Stimulated activated CD4-positive, alpha-beta T cell treated with anti-CD3 and anti-CD28 coated beads, Interleukin-1b, Interleukin-23, amount 100 ng/mL, for 1 hour (primary cell): ENCODE measurements around the gene NEK10.
"Not testable (repeated sequence)": the region's sequence is repeated elsewhere in the genome, so short reads cannot be mapped to it uniquely, and the experiment has no call there.

ENCODE experiments used
- DNase-seq, 2 donors: peaks; one replicate each; pipeline ENCODE4 v3.0.0-alpha.2; 2020; ENCODE audit warnings: low read depth in 2 of 2

The NEK10 gene

DNA sequence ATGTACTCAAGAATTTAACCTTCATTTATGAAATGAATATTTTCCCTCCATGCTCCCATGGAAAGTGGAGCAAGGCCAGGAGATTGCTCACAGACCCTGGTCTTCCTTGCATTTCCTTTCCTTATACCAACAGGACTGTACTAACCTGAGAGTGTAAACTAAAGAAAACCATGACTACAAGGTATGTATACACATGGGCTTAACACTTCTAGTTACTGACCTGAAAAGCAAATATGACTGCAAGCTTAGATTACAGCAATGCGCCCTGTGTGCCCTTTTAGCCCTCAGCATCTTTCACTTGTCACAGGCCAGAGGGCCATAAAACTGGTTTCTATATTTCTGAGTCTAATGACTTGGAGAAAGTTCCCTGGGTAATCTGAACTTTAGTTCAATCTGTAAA is 52.1 kb downstream of the NEK10 start:
- no peak for DNase-seq

DNA sequence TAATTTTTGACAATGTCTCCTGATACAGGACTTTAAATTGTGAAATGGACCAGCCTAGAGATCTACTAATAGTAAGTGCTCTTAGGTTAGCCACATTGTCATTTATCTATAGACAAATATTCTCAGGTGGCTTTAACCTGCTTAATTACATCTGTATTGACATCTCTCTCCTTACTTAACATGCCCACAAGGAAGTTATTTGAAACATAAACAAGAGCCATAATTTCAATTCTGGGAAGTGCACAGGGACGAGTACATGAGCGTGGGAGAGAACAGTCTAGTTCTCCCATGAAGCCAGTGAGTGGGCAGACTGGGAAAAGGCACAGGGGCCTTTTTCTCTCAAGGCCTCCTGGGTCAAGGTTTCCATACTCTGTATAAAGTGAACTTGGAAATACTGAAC is 54.2 kb downstream of the NEK10 start:
- no peak for DNase-seq

DNA sequence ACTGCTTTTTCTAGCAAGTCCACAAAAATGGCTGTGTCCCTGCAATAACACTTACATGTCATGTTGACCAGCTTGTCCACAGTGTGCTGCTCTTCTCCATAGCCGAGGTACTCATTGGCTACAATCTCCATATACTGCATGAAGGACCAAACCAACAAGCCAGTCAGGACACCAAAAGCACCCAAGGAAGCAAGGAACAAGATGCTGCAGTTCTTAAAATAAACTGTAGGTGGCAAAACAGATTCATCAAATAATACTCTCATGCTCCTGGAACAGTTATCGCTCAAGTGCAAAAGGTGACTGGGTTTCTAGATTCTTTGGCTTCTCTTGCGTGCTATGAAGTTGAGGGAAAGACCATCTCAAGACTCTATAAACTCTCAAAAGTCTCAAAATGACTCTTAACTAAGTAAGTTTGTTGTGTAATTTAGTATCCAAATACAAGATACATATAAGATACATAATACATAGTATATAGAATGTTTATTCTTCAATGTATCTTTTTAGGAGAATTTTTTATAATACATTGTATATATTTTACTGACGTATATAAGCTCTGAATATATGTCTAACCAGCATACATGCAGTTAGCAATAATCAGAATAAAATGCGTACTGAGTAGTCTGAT is 57.0 kb downstream of the NEK10 start:
- DNase-seq = no peak

DNA sequence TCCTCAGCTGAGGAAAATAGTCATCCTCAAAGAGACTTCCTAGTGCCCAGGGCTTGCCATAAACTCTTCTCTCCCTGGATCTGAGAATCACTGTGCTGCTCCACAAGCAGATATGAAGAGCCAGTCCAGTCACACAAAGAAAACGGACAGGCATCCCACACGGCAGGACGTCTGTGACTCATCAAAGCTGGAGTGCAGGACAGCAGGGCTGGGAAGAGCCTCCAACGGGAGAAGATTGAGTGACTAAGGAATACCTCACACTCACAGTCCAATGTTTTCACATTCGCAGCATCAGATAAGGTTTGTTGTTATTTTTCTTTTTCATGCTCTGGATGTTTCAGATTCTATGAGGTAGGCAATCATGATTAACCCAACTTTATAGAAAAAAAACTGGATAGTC is 57.8 kb downstream of the NEK10 start:
- no peak for DNase-seq

DNA sequence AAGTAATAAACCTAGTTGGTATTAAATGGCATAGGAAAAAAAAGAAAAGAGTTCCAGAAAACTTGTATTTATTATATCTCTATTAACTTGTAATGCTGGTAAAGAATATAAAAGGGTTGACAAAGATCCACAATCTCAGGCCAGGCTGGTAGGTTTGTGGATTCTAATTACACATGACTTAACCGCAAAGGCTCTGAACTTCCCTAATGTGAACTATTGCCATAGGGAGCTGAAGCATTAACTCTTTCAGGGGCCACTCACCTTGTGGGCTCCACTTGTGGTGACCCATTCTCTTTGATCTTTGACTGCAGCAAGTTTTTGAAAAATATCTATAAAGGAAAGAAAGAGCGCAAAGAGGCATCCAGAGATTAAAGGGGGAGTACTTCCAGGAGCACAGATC is 58.5 kb downstream of the NEK10 start:
- DNase-seq = no peak

DNA sequence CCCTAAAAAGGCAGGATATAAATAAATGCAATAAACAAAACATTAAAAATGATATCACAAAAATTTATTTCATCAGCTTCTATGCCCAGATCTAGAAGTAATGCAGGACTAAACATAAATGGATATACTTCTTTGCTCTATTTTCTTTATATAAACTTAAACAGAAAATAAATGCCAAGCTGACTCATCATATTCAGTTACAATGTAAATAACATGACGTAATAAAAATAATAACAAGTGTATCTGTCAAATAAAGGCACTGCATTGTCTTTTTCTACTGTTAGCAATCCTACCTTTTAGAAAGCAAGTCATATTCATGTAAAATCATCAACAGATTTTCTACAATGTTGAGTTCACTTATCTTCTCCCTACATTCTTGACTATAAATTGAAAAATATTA is 61.6 kb downstream of the NEK10 start:
- DNase-seq = no peak

DNA sequence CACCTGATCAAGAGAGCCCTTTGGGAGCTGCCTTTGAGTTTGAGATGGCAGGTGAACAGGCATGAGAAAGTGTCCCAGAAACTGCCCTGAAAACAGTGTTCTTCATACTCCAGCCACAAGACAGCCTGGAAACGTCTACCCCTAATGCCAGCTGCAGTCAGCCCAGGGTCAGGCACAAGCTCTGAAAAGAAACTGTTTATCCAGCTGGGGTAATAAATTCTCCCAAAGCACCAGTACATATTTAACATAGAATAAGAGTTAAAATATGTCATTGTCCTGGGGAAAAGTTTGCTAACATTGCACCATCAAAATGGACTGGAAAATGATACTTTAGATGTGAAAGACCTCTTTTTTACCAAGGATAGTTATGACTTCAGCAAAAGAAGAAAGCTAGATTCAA is 66.3 kb downstream of the NEK10 start:
- no peak for DNase-seq

DNA sequence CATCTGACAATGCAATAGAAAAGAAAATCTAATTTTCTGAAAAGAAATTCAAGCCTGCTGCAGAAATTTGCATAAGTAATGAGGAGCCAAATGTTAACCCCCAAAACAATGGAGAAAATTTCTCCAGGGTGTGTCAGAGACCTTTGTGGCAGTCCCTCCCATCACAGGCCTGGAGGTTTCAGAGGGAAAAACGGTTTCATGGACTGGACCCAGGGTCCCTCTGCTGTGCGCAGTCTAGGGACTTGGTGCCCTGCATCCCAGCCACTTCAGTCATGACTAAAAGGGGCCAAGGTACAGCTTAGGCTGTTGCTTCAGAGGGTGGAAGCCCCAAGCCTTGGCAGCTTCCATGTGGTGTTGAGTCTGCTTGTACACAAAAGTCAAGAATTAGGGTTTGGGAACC is 70.2 kb downstream of the NEK10 start:
- DNase-seq = not testable (repeated sequence)

DNA sequence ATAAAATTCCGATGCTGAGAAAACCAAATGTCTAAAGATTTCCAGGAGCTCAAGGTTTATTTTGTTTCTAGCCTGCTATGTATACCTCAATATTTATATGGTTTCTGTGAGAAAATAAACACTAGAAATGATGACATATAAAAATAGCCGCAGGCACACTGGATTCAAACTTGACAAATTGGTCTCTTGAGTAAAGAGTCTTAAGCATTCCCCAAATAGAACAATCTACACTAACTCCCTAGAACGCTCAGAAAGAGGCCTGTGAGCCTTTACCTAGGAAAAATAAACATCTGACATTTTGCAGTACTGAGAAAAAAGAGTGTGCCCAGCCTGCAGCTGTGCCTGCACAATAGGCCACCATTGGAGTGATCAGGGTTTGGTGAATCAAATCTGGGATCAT is 75.2 kb downstream of the NEK10 start:
- no peak for DNase-seq

DNA sequence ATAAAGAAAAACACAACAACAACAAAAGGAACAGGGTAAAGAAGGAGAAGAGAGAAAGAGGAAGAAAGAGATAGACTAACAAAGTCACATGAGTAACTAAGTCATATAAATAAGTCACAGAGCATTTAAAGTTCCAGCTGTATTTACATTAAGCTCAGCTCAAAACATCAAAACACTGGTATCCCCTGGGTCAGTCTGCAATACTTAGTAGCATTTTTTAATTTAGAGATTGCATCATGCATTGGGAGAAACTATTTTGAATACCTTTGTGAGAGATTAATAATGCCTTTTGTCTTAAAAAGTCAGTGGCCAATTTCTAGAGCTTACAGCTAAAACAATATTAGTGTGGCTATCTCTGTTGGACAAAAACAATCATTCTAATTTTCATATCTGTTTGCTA is 78.4 kb downstream of the NEK10 start:
- DNase-seq = no peak

DNA sequence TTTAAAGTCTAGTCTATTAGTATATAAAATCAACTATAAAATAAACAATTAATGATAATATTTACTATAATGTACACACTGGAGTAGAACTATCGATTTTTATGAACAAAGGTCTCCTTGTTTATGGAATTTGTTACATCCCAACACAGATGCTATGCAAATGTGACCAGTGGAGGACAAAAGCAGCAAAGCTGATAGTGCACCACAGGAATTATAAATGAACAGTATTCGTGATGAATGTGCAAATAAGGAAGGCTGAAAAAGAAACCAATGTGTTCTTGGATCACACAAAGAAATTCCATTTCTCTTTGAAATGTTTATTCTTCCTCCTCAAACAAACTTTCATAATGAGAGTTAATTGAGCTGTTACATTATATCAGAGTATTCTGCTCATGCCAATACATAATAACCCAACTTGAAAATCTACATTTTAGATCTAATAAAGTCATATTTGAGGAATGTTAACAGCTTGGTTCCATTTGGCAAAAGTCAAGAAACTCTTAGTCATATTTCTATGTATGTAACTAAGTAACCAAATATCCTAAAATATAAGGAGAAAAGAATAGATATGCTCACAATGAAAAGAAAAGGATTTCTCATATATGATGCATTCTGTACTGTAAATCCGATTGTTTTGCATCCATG is 79.3 kb downstream of the NEK10 start:
- DNase-seq = no peak

DNA sequence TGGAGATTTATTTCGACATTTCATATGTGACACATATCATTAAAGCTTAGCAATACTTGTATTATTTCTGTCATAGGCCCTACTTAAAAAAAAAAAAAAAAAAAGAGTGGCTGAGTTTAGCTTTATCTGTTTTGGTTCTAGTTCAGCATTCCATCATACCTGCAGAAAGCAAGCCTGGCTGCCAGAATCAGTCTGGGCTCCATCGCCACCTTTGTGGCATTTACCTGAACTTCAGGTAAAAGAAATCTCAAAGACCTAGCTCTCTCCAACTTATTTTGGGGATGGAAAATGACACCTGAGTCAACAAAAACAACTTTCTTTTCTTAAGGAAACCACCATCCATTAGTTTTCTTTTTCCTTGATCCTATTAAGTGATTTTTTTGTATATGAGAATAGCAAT is 82.1 kb downstream of the NEK10 start:
- no peak for DNase-seq

DNA sequence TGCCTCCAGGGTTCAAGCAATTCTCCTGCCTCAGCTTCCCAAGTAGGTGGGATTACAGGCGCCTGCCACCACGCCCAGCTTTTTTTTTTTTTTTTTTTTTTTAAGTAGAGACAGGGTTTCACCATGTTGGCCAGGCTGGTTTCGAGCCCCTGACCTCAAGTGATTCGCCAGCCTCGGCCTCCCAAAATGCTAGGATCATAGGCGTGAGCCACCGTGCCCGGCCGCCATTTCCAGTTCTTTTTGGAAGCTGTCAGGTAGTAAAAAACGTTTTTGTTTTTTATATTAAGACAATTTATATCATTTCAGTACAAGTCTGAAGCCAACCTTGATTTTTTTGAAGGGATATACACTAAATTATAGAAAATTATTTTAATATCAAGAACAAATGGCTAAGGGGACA is 82.7 kb downstream of the NEK10 start:
- DNase-seq = not testable (repeated sequence)

DNA sequence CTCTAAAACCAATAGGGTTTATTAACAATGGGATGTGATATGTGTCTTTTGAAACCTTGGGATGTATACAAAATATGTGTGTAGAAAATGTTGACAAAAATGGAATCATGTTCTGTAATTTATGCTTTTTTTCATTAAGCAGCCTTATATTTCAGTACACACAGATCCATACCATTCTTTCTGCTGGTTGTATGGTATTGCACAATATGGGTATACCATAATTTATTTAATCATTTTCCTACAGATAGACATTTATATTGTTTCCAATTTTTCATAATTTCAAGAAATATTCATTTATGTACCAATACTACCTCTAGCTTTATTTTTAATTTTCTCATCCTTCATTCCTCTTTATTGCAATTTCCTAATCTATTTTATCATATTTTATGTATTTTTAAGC is 83.5 kb downstream of the NEK10 start:
- DNase-seq = no peak

DNA sequence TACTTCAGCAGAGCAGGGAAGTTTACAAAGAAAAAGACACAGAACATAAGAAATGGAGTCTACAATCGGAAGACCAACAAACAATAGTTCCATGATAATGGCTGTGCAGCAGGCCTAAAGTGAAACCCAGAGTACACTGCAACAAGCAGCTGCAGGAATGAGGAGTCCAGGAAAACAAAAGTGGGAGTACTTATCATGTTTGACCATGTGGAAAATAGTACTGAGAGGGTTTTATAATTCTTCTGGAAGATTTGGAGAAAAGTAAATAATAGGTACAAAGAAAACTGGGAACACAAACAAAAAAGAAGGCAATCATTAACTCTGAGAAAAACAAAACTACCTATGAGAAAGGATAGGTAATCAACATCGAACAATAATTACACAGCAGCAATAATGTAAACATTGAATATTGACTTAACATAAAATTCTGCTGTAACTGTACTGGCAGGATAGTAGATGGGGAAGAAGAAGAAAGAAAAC is 87.5 kb downstream of the NEK10 start:
- no peak for DNase-seq

DNA sequence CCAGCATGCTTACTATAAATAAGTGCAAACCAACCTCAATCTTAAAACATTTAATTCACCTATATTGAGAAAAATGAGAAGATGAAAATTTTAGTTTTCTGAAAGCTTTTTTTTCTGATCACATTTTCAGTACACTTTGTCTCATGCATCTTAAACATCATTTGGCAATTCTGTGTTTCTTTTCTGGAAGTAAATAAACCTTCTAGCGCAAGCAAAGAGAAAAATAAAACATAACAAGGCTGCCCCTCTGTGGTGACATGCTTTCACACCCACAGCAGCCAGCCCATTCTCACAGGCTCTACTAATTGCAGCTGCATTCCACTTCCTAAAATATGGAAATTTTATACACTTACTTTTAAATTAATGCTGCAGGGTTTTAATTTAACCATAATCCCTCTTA is 90.1 kb downstream of the NEK10 start:
- no peak for DNase-seq

DNA sequence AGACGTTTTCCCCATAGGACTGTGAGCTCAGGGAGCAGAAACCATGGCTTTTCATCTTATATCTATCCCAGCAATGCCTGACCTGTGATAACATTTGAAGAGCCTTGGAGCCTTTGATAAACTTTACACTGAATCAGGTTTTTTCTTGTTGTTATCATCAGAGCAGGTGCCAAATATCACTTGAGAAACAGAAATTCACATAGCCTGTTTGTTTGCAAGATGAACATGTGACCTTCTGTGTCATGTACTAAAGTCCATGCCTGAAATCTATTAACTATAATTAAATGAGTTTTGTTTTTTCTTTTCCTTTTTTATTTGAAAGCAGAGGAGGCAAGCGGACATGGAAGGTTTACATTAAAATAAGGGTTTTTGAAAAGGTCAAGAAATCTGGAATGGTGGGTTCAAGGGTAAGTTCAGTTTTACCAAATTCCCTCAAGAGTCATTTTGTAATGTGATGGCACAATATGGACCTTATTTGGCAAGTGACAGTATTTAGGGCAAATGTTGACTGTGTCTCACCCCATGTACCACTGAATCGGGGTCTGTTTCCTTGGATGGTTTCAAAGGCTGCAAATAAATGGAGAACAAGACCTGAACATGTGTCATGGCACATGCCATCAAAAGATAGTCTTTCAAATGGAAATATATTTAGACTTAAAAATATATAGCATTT is 90.7 kb downstream of the NEK10 start:
- no peak for DNase-seq

DNA sequence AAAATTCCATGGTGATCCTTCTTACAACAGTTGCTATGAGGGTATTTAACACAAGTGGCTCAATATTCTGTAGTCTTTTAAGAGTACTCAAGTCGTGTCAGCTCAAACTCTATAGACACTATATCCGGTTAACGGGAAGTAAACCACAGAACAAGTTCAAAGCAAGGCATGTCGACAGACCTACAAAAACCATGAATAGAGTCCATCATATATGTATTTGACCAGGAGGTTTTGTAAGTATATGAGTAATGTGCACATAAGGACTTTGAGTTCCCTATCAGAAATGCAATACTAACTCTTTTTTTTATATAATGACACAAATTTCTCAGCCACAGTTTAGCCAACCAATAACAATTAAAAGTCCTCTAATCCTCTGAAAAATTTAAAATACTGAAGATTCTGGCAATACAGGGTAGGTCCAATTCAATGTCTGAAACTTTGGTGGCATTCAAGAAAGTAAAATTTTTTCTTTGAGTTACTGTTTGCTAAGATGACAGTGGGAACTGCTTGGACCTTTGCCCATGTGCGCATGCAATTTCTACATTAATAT is 93.7 kb downstream of the NEK10 start:
- no peak for DNase-seq

DNA sequence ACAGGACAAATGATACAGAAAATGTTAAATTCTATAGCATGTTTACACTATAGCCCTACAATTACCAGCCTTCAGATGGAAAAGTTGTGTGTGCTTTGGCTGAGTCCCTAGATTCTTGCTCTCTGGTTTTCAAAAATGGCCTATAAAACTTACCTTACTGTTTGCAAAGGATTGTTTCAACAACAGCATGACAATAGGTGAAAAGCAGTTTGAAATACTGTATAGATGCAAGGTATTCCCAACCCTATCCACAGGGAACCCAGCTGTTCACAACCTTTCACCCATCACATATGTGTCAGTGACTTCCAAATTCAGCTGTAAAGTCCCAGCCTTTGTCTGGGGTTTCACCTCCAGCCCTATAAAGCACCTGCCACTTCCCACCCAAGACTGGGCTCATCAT is 97.3 kb downstream of the NEK10 start:
- DNase-seq = no peak

DNA sequence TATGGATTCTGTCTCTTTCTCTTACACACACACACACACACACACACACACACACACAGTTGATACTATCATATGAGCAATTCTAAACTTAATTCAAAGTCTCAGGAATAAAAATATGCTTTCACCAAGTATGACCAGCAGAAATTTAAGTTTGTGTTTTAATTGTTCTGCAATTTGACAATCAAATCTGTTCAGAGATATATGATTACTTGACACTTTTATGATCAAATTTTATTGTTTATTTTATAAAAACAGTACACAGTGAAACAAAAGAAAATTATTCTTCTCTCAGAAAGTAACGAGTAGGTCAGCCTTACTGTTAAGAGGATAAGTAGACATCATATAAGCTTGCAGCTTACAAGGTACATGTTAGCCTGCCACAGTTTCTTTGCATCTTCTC is 114.3 kb downstream of the NEK10 start:
- DNase-seq = no peak

DNA sequence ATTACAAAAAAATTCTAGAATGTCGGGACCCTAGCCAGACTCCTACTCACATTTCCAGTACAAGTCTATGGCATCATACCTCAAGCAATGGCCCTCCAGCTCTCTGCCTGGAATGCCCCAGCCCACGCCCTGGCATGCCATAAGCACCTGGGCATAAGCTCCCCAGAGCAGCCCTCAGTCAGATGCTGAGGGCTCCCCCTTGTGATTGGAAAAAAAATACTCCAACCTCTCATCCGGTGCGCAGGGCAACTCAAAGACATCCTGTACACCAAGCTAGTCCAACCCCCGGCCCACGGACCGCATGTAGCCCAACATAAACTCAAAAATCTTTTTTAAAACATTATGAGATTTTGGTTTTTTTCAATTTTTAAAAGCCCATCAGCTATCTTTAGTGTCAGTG is 115.4 kb downstream of the NEK10 start:
- DNase-seq = no peak

DNA sequence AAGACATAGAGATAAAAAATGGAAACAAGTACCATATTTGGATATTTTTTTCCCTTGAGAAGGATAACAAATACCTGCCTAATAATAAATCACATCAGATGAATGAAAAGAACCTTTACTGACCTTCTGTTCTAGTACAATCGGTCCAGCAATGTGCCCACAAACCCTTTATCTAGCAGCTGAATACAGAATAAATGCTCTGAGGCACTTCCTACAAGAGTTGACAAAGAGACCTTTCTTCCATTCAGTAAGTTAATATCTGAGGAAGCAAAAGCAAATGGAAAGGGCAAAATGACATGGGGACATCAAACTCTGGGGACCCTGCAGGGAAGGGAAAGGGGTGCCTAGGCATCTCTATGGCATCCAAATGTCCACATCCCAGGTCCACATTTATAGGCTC is 115.8 kb downstream of the NEK10 start:
- DNase-seq = no peak

DNA sequence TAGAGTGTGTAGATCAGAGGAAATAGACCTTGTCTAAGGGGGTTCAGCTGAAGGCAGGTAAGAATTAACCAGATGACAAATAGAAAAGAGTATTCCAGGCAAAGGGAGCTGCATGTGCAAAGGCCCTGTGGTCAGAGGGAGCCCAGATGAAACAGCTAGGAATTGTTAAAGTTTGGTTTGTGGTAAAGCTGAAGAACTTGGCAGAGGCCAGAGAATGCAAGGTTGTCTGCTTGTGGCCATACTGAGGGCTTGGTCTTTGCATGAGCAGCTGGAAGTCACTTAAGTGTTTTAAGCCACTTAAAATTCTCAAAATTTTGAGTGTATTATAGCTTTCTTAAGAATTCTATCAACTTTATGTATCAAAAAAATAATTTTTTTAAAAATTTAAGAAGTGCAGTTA is 116.5 kb downstream of the NEK10 start:
- no peak for DNase-seq
